Progenitor cell of endocrine pancreas (in vitro differentiated cells): ENCODE data around the gene PEX11B. TPM values are rescaled to one million over a fixed set of nuclear protein-coding genes. Genes with fewer than 3 reads are reported as not detected.

ENCODE experiments used
- DNase-seq: peaks from one replicate; pipeline ENCODE4 v3.0.0; 2021; ENCODE audit warnings: low spot score; ENCODE audit not compliant: unreplicated experiment
- H3K27ac Mint-ChIP-seq: 2 replicates; pipeline ENCODE4 v1.8.0; 2021; ENCODE audit warnings: mild to moderate bottlenecking, moderate library complexity, mixed read lengths
- H3K27me3 Mint-ChIP-seq: 2 replicates; pipeline ENCODE4 v1.8.0; 2021; ENCODE audit warnings: mixed read lengths
- H3K36me3 Mint-ChIP-seq: 2 replicates; pipeline ENCODE4 v1.8.0; 2022; ENCODE audit warnings: mixed read lengths; ENCODE audit not compliant: insufficient read depth
- H3K4me1 Mint-ChIP-seq: 2 replicates; pipeline ENCODE4 v1.8.0; 2021; ENCODE audit warnings: low read depth, mixed read lengths
- H3K4me3 Mint-ChIP-seq: 2 replicates; pipeline ENCODE4 v1.8.0; 2021; ENCODE audit warnings: low read depth, mild to moderate bottlenecking, moderate library complexity, mixed read lengths
- H3K9me3 Mint-ChIP-seq: 2 replicates; pipeline ENCODE4 v1.8.0; 2021; ENCODE audit warnings: low read depth, mixed read lengths
- long read RNA-seq: library from polyadenylated mRNA; unstranded; transcript quantifications from one replicate; pipeline ENCODE4 v2.0.0, GENCODE V29; 2020
- total RNA-seq: library from RNA; stranded (reverse); gene quantifications from 2 replicates; pipeline ENCODE4 v1.2.1, GENCODE V29; 2021
- TF ChIP-seq, protein P1 (sequence below): fragments of 200-600 bp; sonication (generic); IDR thresholded peaks from one replicate; pipeline ENCODE4 v1.5.0; 2021; ENCODE audit warnings: antibody characterized with exemption, mild to moderate bottlenecking; ENCODE audit not compliant: unreplicated experiment

Gene PEX11B, protein sequence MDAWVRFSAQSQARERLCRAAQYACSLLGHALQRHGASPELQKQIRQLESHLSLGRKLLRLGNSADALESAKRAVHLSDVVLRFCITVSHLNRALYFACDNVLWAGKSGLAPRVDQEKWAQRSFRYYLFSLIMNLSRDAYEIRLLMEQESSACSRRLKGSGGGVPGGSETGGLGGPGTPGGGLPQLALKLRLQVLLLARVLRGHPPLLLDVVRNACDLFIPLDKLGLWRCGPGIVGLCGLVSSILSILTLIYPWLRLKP
- 21.1 and 23.9 TPM in 2 replicates for total RNA-seq
- long read RNA-seq, transcript PEX11B-201 (4 exons, 1,740 nt) = major isoform, 60 of 71 reads
- long read RNA-seq, partial matches to known transcripts = 4 of 71 reads
- long read RNA-seq, other reads (novel, unspliced or antisense) = 7 of 71 reads

DNA sequence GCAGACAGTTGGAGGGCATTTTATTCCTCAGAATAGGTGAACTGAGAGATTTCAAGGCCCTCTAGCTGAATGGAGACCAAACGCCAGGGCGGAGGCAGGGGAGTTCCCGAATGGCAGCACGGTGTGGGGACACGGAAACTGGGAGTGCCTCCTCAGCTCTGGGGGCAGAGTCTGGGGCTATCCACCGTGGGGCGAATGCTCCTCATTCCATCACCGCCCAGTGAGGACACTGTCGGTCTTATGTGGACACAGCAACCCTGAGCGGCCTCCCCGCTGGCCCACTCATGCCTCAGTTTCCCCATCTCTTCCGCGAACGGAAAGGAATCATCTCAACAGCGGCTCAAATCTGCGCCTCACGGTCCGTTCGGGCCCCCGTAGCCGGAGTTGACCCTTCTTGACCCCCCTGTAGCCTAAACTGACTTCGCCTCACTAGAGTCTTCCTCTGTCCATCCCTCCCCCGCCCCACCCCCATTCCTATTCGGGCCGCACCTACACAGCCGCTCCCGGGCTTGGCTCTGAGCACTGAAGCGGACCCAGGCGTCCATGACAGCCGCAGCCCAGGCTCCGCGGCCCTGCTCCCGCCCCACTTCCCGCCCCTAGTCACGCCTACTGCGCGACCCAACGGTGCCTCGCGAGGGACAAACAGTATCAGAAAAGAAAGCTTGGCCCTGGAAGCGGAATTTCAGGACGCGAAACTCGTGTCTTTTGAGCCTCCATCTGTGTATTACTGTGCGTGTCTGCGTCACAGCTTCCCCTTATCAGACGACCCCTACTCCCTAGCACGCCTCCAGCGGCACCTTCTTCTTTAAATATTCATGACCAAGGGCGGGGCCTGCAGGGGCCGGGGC lies at the start of gene PEX11B:
TSS of gene PEX11B (minus strand) at position 574 of the 848 bp plus-strand sequence. CDS start at position 545, 29 bp downstream.
- peak; percentile 66 for DNase-seq
- Mint-ChIP-seq H3K4me1 (peaks cover 14% of the 10 kb centered on the region), H3K27ac (peak within 1 kb of the TSS; percentile 96), H3K27me3 (no peaks in the 10 kb centered on the region), H3K9me3 (no peaks in the 10 kb centered on the region), H3K4me3 (peak within 1 kb of the TSS; percentile 92), H3K36me3 (peaks cover 7% of the 10 kb centered on the region)
- TF ChIP-seq, protein P1, sequence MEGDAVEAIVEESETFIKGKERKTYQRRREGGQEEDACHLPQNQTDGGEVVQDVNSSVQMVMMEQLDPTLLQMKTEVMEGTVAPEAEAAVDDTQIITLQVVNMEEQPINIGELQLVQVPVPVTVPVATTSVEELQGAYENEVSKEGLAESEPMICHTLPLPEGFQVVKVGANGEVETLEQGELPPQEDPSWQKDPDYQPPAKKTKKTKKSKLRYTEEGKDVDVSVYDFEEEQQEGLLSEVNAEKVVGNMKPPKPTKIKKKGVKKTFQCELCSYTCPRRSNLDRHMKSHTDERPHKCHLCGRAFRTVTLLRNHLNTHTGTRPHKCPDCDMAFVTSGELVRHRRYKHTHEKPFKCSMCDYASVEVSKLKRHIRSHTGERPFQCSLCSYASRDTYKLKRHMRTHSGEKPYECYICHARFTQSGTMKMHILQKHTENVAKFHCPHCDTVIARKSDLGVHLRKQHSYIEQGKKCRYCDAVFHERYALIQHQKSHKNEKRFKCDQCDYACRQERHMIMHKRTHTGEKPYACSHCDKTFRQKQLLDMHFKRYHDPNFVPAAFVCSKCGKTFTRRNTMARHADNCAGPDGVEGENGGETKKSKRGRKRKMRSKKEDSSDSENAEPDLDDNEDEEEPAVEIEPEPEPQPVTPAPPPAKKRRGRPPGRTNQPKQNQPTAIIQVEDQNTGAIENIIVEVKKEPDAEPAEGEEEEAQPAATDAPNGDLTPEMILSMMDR = no peak

DNA sequence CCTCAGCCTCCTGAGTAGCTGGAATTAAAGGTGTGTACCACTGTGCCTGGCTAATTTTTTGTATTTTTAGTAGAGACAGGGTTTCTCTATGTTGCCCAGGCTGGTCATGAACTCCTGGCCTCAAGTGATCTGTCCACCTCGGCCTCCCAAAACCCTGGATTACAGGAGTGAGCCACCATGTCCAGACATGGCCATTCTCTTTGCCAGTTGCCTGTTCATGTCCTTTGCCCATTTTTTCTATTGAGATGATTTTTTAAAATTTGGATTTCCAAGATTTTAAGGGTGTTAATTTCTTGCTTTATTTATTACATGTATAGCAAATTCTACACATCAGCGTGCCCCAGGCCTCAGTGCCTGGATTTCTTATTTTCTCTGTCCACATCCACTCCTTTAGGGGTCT lies 48.8 kb upstream of the PEX11B start:
- Mint-ChIP-seq H3K4me3 (no peak overlapping the region), H3K4me1 (peaks cover 8% of the 10 kb centered on the region), H3K9me3 (no peaks in the 10 kb centered on the region), H3K27me3 (peaks cover 17% of the 10 kb centered on the region), H3K36me3 (peaks cover 5% of the 10 kb centered on the region), H3K27ac (no peak overlapping the region)
- TF ChIP-seq, protein P1 = no peak
- DNase-seq = no peak

DNA sequence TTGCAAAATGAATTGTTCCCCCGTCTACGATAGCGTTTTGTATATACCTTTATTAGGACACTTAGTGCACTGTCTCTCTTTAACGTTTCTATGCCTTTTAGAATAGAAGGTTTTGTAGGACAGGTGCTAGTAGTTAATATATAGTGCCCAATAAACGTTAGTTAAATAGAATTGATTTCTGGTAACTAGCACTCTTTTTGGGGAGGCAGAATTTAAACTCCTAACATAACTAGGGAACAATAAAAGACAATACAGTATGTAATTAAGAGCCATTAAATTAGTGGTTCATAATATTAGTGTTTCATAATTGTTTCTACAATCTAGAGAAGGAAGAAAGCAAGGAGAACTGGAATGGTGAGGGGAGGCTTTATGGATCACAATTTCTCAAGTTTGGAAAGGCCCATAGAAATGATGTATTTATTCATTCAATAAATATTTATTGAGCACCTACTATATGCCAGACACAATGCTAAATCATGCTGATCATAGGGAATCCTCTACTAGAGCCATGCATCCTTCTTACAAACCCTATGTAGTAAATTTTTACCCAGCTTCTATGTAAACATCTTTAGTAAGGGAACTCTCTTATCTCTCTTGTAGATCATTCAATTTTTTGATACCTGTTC lies 46.7 kb upstream of the PEX11B start:
- no peaks in the 10 kb centered on the region for H3K9me3 Mint-ChIP-seq
- DNase-seq = no peak
- peaks cover 5% of the 10 kb centered on the region for H3K36me3 Mint-ChIP-seq
- TF ChIP-seq, protein P1 = no peak
- H3K27me3 Mint-ChIP-seq = peaks cover 34% of the 10 kb centered on the region
- H3K27ac Mint-ChIP-seq = no peak overlapping the region
- H3K4me3 Mint-ChIP-seq = peak overlapping the region; percentile 88
- peaks cover 20% of the 10 kb centered on the region for H3K4me1 Mint-ChIP-seq

DNA sequence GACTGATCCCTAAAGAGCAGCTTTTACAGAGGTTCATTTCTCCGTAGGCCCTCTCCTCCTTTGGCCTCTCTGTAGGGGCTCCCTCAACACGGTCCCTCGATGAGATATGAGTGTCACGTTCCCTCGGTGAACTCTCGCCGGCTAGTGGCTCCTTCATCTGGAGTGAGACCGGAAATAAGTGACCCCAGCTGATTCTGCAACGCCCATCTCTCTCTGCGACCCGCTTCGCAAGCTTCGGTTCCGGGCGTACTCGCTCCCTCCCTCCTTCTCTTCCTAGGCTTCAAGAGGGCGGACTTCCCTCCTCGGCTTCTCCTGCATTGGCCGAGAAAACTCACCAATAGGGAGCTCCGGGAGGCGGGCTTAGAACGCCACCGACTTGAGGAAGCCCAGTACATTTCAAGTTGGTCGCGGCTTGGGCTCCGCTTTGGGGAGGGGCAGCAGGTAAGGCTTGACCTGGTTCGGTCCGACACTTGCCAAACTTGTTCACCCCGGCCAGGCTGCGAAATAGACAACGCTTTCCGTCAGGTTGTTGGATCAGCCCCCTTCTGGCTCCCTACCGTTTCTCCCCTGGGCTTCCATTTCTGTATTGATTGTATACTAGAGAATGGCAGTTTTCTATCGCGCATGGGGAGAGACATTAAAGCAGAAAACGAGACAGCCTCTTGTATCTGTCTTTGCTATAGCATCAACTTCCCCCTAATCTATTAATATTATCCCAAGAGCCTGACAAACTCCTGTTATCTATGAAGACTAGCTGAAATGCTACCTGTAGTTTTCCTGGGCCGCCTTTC lies 46.0 kb upstream of the PEX11B start, which contains the start of the genes ANKRD34A and POLR3GL:
TSS of gene ANKRD34A (minus strand) at position 248 of the 791 bp plus-strand sequence. CDS start 2,816 bp downstream, outside the sequence.
TSS of gene POLR3GL (plus strand) at position 363 of the 791 bp plus-strand sequence. CDS start 10,176 bp downstream, outside the sequence.
- DNase-seq = peak; percentile 73
- Mint-ChIP-seq H3K4me3 (peak within 1 kb of the TSS; percentile 88), H3K27ac (peak within 1 kb of the TSS; percentile 90), H3K4me1 (peaks cover 20% of the 10 kb centered on the region), H3K9me3 (no peaks in the 10 kb centered on the region), H3K27me3 (peaks cover 41% of the 10 kb centered on the region), H3K36me3 (peaks cover 5% of the 10 kb centered on the region)
- TF ChIP-seq, protein P1 = no peak
